ENCODE measurements around the gene FAM193B.

GRCh38 chr5:177542816-177543465 is 11.4 kb downstream of the FAM193B start:
- TF ChIP-seq CTCF (IDR thresholded peaks at IDR 0.05; ENCODE audit: low read depth, low read length), result no peak
- TF ChIP-seq EZH2phosphoT487 (IDR thresholded peaks at IDR 0.05; ENCODE audit: low read depth), result no peak
